Astrocyte (in vitro differentiated cells and primary cell): ENCODE data around the gene KCNH2.

Experiments used
- EZH2 ChIP-seq: IDR thresholded peaks from 2 replicates; pipeline ENCODE4 v1.6.1; 2012; ENCODE audit warnings: mild to moderate bottlenecking, low read length, inconsistent platforms; ENCODE audit not compliant: insufficient read depth
- TF ChIP-seq, protein P1 (sequence below): IDR thresholded peaks from 2 replicates; pipeline ENCODE4 v1.5.1; 2011; ENCODE audit warnings: low read depth, mild to moderate bottlenecking, inconsistent platforms, low read length, moderate library complexity; ENCODE audit not compliant: insufficient read depth

DNA sequence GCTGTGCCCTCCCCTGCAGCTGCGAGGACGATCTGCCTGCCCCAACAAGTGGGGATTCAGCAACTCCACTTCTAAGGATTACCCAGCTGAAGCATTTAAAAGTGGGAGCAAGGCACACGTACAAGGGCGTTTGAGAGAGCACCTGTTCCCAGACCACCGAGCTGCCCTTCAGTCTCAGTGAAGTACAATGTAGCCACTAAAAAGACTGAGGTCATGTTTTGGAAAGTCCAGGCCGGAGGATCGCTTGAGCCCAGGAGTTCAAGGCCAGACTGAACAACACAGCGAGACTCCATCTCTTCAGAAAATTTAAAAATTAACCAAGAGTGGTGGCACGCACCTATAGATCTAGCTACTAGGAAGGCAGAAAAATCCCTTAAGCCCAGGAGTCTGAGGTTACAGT is 27.4 kb upstream of the KCNH2 start:
- TF ChIP-seq EZH2: no peak
- TF ChIP-seq, protein P1, sequence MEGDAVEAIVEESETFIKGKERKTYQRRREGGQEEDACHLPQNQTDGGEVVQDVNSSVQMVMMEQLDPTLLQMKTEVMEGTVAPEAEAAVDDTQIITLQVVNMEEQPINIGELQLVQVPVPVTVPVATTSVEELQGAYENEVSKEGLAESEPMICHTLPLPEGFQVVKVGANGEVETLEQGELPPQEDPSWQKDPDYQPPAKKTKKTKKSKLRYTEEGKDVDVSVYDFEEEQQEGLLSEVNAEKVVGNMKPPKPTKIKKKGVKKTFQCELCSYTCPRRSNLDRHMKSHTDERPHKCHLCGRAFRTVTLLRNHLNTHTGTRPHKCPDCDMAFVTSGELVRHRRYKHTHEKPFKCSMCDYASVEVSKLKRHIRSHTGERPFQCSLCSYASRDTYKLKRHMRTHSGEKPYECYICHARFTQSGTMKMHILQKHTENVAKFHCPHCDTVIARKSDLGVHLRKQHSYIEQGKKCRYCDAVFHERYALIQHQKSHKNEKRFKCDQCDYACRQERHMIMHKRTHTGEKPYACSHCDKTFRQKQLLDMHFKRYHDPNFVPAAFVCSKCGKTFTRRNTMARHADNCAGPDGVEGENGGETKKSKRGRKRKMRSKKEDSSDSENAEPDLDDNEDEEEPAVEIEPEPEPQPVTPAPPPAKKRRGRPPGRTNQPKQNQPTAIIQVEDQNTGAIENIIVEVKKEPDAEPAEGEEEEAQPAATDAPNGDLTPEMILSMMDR: no peak
